Measurements from ENCODE around the gene CEP112. TPM values are rescaled to one million over a fixed set of nuclear protein-coding genes. Genes with fewer than 3 reads are reported as not detected.

Gene CEP112
- total RNA-seq, 1 experiment from 2014 or later, result 6.1 TPM

DNA sequence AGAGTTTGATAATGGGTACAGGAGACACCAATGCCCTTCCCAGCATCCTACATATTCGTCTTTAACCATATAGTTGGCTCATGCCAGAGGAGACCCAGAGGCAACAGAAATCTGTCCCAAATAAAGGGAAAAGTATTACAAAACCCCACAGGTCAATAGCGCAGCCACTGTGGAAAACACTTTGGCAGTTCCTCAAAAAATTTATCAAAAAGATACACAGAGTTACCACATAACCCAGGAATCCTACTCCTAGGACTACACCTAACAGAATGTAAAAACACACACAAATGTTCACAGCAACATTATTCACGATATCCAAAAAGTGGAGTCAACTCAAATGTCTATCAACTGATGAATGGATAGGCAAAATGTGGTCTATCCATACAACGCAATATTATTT is 135.8 kb downstream of the CEP112 start:
- ChIA-PET POLR2A (no interaction called here), CTCF (no interaction called here)
- TF ChIP-seq NFE2L1 (CRISPR knock-in tag; IDR thresholded peaks at IDR 0.05) (no peak), ZNF281 (CRISPR knock-in tag; IDR thresholded peaks at IDR 0.05) (no peak), IRF1 (CRISPR knock-in tag; IDR thresholded peaks at IDR 0.05) (no peak)
- Mint-ChIP-seq H3K27me3 (ENCODE audit: low read depth) (no peaks in the 10 kb centered on the region), H3K36me3 (0 out of 2 replicates have a peak, but pooled peaks cover under 1% of the 10 kb centered on the region), H3K4me3 (no peak overlapping the region), H3K4me1 (no peaks in the 10 kb centered on the region), H3K27ac (no peak overlapping the region), H3K9me3 (peaks cover 4% of the 10 kb centered on the region; the same call in 1 of the 2 replicates)
- DNase-seq (ENCODE audit: low spot score), result no peak
- ATAC-seq, result no peak

- ChIA-PET CTCF (no interaction called here), POLR2A (no interaction called here)
- peaks cover 18% of the 10 kb centered on the region for H3K9me3 Mint-ChIP-seq
- ATAC-seq (no peak), DNase-seq (ENCODE audit: low spot score) (no peak)
- H3K4me1 Mint-ChIP-seq, result no peaks in the 10 kb centered on the region
- no peak overlapping the region for H3K27ac Mint-ChIP-seq
- no peak for TF ChIP-seq GRHL2 (CRISPR knock-in tag; IDR thresholded peaks at IDR 0.05; ENCODE audit: insufficient replicate concordance, severe bottlenecking)
- no peak for TF ChIP-seq ZSCAN18 (CRISPR knock-in tag; IDR thresholded peaks at IDR 0.05)
- TF ChIP-seq EMX1 (CRISPR knock-in tag; IDR thresholded peaks at IDR 0.05), result no peak
- TF ChIP-seq, protein P1, sequence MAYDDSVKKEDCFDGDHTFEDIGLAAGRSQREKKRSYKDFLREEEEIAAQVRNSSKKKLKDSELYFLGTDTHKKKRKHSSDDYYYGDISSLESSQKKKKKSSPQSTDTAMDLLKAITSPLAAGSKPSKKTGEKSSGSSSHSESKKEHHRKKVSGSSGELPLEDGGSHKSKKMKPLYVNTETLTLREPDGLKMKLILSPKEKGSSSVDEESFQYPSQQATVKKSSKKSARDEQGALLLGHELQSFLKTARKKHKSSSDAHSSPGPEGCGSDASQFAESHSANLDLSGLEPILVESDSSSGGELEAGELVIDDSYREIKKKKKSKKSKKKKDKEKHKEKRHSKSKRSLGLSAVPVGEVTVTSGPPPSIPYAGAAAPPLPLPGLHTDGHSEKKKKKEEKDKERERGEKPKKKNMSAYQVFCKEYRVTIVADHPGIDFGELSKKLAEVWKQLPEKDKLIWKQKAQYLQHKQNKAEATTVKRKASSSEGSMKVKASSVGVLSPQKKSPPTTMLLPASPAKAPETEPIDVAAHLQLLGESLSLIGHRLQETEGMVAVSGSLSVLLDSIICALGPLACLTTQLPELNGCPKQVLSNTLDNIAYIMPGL (CRISPR knock-in tag; IDR thresholded peaks at IDR 0.05), result no peak
- TF ChIP-seq SOX15 (CRISPR knock-in tag; IDR thresholded peaks at IDR 0.05), result no peak
- no peak for TF ChIP-seq ZNF416 (CRISPR knock-in tag; IDR thresholded peaks at IDR 0.05)
- no peak for TF ChIP-seq OVOL2 (CRISPR knock-in tag; IDR thresholded peaks at IDR 0.05; ENCODE audit: borderline replicate concordance)
- no peaks in the 10 kb centered on the region; the same call in 1 of the 2 replicates for H3K27me3 Mint-ChIP-seq (ENCODE audit: low read depth)
- H3K36me3 Mint-ChIP-seq, result peaks cover 10% of the 10 kb centered on the region
- H3K4me3 Mint-ChIP-seq, result no peak overlapping the region
Measured at GRCh38 chr17:66054242-66054641, 137.7 kb downstream of the CEP112 start.

- H3K27ac Mint-ChIP-seq, result no peak overlapping the region
- TF ChIP-seq, protein P2, sequence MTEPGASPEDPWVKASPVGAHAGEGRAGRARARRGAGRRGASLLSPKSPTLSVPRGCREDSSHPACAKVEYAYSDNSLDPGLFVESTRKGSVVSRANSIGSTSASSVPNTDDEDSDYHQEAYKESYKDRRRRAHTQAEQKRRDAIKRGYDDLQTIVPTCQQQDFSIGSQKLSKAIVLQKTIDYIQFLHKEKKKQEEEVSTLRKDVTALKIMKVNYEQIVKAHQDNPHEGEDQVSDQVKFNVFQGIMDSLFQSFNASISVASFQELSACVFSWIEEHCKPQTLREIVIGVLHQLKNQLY (CRISPR knock-in tag; IDR thresholded peaks at IDR 0.05), result no peak
- peak; percentile 90 for TF ChIP-seq HMGA2 (CRISPR knock-in tag; IDR thresholded peaks at IDR 0.05)
- H3K4me1 Mint-ChIP-seq, result no peaks in the 10 kb centered on the region
- POLR2A ChIA-PET, result no interaction called here
- ATAC-seq, result no peak
- no peak overlapping the region for H3K4me3 Mint-ChIP-seq
- no peaks in the 10 kb centered on the region for H3K27me3 Mint-ChIP-seq (ENCODE audit: low read depth)
- no peak for DNase-seq (ENCODE audit: low spot score)
- H3K9me3 Mint-ChIP-seq, result peaks cover 7% of the 10 kb centered on the region
- H3K36me3 Mint-ChIP-seq, result no peaks in the 10 kb centered on the region
- CTCF ChIA-PET, result no interaction called here
Measured at GRCh38 chr17:66044083-66044482, 147.8 kb downstream of the CEP112 start.

DNA sequence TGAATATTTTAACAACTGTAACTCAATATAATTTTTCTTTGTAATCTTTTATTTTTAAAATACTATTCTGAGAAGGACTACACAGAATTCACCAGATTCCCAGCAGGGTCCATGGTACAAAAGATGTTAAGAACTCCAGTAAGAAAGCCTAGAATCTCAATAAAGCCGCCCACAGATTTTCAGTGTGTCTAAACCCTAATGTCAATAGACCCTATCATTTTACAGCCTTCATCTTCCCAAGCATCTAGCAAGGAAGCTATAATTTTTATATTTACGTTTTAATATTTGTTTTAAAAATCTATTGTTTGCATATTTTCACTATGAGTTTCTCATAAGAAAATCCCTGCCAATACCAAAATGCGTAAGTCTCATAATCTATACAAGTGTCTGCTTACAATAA is 148.5 kb downstream of the CEP112 start:
- ChIA-PET CTCF (no interaction called here), POLR2A (no interaction called here)
- Mint-ChIP-seq H3K36me3 (no peaks in the 10 kb centered on the region), H3K27me3 (ENCODE audit: low read depth) (no peaks in the 10 kb centered on the region), H3K4me1 (no peaks in the 10 kb centered on the region), H3K27ac (no peak overlapping the region), H3K4me3 (no peak overlapping the region), H3K9me3 (peaks cover 4% of the 10 kb centered on the region; the same call in 1 of the 2 replicates)
- ATAC-seq, result no peak
- DNase-seq (ENCODE audit: low spot score), result no peak
- TF ChIP-seq CBFB (CRISPR knock-in tag; IDR thresholded peaks at IDR 0.05; ENCODE audit: low read depth) (no peak), FOXJ3 (CRISPR knock-in tag; IDR thresholded peaks at IDR 0.05; ENCODE audit: borderline replicate concordance) (no peak), EMX1 (CRISPR knock-in tag; IDR thresholded peaks at IDR 0.05) (no peak)
- TF ChIP-seq, protein P3, sequence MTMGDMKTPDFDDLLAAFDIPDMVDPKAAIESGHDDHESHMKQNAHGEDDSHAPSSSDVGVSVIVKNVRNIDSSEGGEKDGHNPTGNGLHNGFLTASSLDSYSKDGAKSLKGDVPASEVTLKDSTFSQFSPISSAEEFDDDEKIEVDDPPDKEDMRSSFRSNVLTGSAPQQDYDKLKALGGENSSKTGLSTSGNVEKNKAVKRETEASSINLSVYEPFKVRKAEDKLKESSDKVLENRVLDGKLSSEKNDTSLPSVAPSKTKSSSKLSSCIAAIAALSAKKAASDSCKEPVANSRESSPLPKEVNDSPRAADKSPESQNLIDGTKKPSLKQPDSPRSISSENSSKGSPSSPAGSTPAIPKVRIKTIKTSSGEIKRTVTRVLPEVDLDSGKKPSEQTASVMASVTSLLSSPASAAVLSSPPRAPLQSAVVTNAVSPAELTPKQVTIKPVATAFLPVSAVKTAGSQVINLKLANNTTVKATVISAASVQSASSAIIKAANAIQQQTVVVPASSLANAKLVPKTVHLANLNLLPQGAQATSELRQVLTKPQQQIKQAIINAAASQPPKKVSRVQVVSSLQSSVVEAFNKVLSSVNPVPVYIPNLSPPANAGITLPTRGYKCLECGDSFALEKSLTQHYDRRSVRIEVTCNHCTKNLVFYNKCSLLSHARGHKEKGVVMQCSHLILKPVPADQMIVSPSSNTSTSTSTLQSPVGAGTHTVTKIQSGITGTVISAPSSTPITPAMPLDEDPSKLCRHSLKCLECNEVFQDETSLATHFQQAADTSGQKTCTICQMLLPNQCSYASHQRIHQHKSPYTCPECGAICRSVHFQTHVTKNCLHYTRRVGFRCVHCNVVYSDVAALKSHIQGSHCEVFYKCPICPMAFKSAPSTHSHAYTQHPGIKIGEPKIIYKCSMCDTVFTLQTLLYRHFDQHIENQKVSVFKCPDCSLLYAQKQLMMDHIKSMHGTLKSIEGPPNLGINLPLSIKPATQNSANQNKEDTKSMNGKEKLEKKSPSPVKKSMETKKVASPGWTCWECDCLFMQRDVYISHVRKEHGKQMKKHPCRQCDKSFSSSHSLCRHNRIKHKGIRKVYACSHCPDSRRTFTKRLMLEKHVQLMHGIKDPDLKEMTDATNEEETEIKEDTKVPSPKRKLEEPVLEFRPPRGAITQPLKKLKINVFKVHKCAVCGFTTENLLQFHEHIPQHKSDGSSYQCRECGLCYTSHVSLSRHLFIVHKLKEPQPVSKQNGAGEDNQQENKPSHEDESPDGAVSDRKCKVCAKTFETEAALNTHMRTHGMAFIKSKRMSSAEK (CRISPR knock-in tag; IDR thresholded peaks at IDR 0.05; ENCODE audit: borderline replicate concordance), result no peak

Measured in WTC11 (cell line).